ENCODE results near the gene DHX57.

GRCh38 chr2:38793511-38793910 lies 82.2 kb downstream of the DHX57 start:
- TF ChIP-seq, protein P1, sequence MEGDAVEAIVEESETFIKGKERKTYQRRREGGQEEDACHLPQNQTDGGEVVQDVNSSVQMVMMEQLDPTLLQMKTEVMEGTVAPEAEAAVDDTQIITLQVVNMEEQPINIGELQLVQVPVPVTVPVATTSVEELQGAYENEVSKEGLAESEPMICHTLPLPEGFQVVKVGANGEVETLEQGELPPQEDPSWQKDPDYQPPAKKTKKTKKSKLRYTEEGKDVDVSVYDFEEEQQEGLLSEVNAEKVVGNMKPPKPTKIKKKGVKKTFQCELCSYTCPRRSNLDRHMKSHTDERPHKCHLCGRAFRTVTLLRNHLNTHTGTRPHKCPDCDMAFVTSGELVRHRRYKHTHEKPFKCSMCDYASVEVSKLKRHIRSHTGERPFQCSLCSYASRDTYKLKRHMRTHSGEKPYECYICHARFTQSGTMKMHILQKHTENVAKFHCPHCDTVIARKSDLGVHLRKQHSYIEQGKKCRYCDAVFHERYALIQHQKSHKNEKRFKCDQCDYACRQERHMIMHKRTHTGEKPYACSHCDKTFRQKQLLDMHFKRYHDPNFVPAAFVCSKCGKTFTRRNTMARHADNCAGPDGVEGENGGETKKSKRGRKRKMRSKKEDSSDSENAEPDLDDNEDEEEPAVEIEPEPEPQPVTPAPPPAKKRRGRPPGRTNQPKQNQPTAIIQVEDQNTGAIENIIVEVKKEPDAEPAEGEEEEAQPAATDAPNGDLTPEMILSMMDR (IDR thresholded peaks at IDR 0.05): no peak
- TF ChIP-seq POLR2A (IDR thresholded peaks at IDR 0.05): no peak
